Measurements from ENCODE around the gene ZNF394. TPM values are rescaled to one million over a fixed set of nuclear protein-coding genes. Genes with fewer than 3 reads are reported as not detected.
"Not testable (repeated sequence)": the region's sequence is repeated elsewhere in the genome, so short reads cannot be mapped to it uniquely, and the experiment has no call there.

ZNF394 gene
- total RNA-seq, 1 donor from 2014 or later: 40.7 TPM

GRCh38 chr7:99514050-99514449 lies 14.0 kb upstream of the ZNF394 start:
- intact Hi-C loops (cut with micrococcal nuclease): no loop called here

GRCh38 chr7:99505324-99505662 lies 5.2 kb upstream of the ZNF394 start:
- Mint-ChIP-seq H3K4me3 (ENCODE audit: low read depth) (peak overlapping the region; percentile 100), H3K9me3 (no peaks in the 10 kb centered on the region), H3K27me3 (ENCODE audit: low read depth) (no peaks in the 10 kb centered on the region), H3K27ac (peak overlapping the region; percentile 100), H3K36me3 (ENCODE audit: low read depth) (peaks cover 25% of the 10 kb centered on the region), H3K4me1 (ENCODE audit: low read depth) (peaks cover 24% of the 10 kb centered on the region)
- DNase-seq (ENCODE audit: low spot score): no peak
- intact Hi-C loops (cut with micrococcal nuclease): no loop called here

More at GRCh38 chr7:99514050-99514449, 14.0 kb upstream of the ZNF394 start:
- Mint-ChIP-seq H3K27ac (no peak overlapping the region), H3K9me3 (no peaks in the 10 kb centered on the region), H3K36me3 (ENCODE audit: low read depth) (peaks cover 51% of the 10 kb centered on the region), H3K4me1 (ENCODE audit: low read depth) (peaks cover 8% of the 10 kb centered on the region), H3K27me3 (ENCODE audit: low read depth) (no peaks in the 10 kb centered on the region), H3K4me3 (ENCODE audit: low read depth) (no peak overlapping the region)
- DNase-seq (ENCODE audit: low spot score): no peak

- Mint-ChIP-seq H3K27me3 (ENCODE audit: low read depth) (no peaks in the 10 kb centered on the region), H3K27ac (peak within 1 kb of the TSS; percentile 100), H3K4me1 (ENCODE audit: low read depth) (peaks cover 24% of the 10 kb centered on the region), H3K9me3 (no peaks in the 10 kb centered on the region), H3K36me3 (ENCODE audit: low read depth) (peaks cover 27% of the 10 kb centered on the region), H3K4me3 (ENCODE audit: low read depth) (peak within 1 kb of the TSS; percentile 100)
- DNase-seq (ENCODE audit: low spot score): peak; percentile 95
- intact Hi-C loops (cut with micrococcal nuclease): loop anchor here (1.0 kb wide), 1 partner anchor 32 kb away; the partner anchor contains the start of gene ZNF789
These were observed 4.7 kb upstream of the ZNF394 start, which contains the start of gene ZKSCAN5 for GRCh38 chr7:99504603-99505323. TSS of gene ZKSCAN5 (plus strand) at chr7:99504662. CDS start at chr7:99506045, 1,383 bp downstream.

- H3K36me3 Mint-ChIP-seq (ENCODE audit: low read depth): peaks cover 29% of the 10 kb centered on the region
- DNase-seq (ENCODE audit: low spot score): no peak
- peak overlapping the region; percentile 100 for H3K27ac Mint-ChIP-seq
- intact Hi-C loops (cut with micrococcal nuclease): loop anchor here (1.0 kb wide), 1 partner anchor 32 kb away; the partner anchor contains the start of gene ZNF789
- H3K9me3 Mint-ChIP-seq: no peaks in the 10 kb centered on the region
- H3K27me3 Mint-ChIP-seq (ENCODE audit: low read depth): no peaks in the 10 kb centered on the region
- peak overlapping the region; percentile 100 for H3K4me3 Mint-ChIP-seq (ENCODE audit: low read depth)
- H3K4me1 Mint-ChIP-seq (ENCODE audit: low read depth): peaks cover 24% of the 10 kb centered on the region
These were observed 4.2 kb upstream of the ZNF394 start for GRCh38 chr7:99504281-99504602.

GRCh38 chr7:99501236-99501635 lies 1.2 kb upstream of the ZNF394 start:
- H3K9me3 Mint-ChIP-seq; H3K27me3 Mint-ChIP-seq (ENCODE audit: low read depth); DNase-seq (ENCODE audit: low spot score); intact Hi-C loops (cut with micrococcal nuclease): not testable (repeated sequence)
- H3K4me3 Mint-ChIP-seq (ENCODE audit: low read depth): peak overlapping the region; percentile 94
- peak overlapping the region; percentile 58 for H3K27ac Mint-ChIP-seq
- H3K36me3 Mint-ChIP-seq (ENCODE audit: low read depth): peaks cover 48% of the 10 kb centered on the region
- peaks cover 29% of the 10 kb centered on the region for H3K4me1 Mint-ChIP-seq (ENCODE audit: low read depth)

- Mint-ChIP-seq H3K27me3 (ENCODE audit: low read depth) (no peaks in the 10 kb centered on the region), H3K27ac (peak overlapping the region; percentile 98), H3K9me3 (peaks cover 12% of the 10 kb centered on the region), H3K36me3 (ENCODE audit: low read depth) (peaks cover 50% of the 10 kb centered on the region), H3K4me3 (ENCODE audit: low read depth) (peak overlapping the region; percentile 94), H3K4me1 (ENCODE audit: low read depth) (peaks cover 23% of the 10 kb centered on the region)
- intact Hi-C loops (cut with micrococcal nuclease): loop anchor here (1.0 kb wide), 3 partner anchors 28 to 116 kb away; partner anchors contain the start of genes FAM200A, ZNF789 and ZSCAN25
- DNase-seq (ENCODE audit: low spot score): no peak
These were observed 542 bp upstream of the ZNF394 start for GRCh38 chr7:99500637-99501009.

GRCh38 chr7:99499371-99499720 lies 735 bp downstream of the ZNF394 start:
- Mint-ChIP-seq H3K36me3 (ENCODE audit: low read depth) (peaks cover 63% of the 10 kb centered on the region), H3K27ac (peak overlapping the region; percentile 98), H3K4me3 (ENCODE audit: low read depth) (peak overlapping the region; percentile 94), H3K4me1 (ENCODE audit: low read depth) (peaks cover 20% of the 10 kb centered on the region), H3K9me3 (peaks cover 14% of the 10 kb centered on the region), H3K27me3 (ENCODE audit: low read depth) (no peaks in the 10 kb centered on the region)
- intact Hi-C loops (cut with micrococcal nuclease): no loop called here
- no peak for DNase-seq (ENCODE audit: low spot score)

GRCh38 chr7:99498546-99498944 lies 1.5 kb downstream of the ZNF394 start:
- intact Hi-C loops (cut with micrococcal nuclease): no loop called here
- peak overlapping the region; percentile 94 for H3K4me3 Mint-ChIP-seq (ENCODE audit: low read depth)
- H3K36me3 Mint-ChIP-seq (ENCODE audit: low read depth): peaks cover 71% of the 10 kb centered on the region
- peaks cover 22% of the 10 kb centered on the region for H3K9me3 Mint-ChIP-seq
- H3K4me1 Mint-ChIP-seq (ENCODE audit: low read depth): peaks cover 20% of the 10 kb centered on the region
- peak overlapping the region; percentile 81 for H3K27ac Mint-ChIP-seq
- DNase-seq (ENCODE audit: low spot score): no peak
- H3K27me3 Mint-ChIP-seq (ENCODE audit: low read depth): no peaks in the 10 kb centered on the region

GRCh38 chr7:99497766-99498545 lies 2.1 kb downstream of the ZNF394 start:
- intact Hi-C loops (cut with micrococcal nuclease): no loop called here
- H3K4me1 Mint-ChIP-seq (ENCODE audit: low read depth): peaks cover 20% of the 10 kb centered on the region
- H3K27me3 Mint-ChIP-seq (ENCODE audit: low read depth): no peaks in the 10 kb centered on the region

GRCh38 chr7:99493823-99494222 lies 6.3 kb downstream of the ZNF394 start:
- H3K36me3 Mint-ChIP-seq (ENCODE audit: low read depth): peaks cover 87% of the 10 kb centered on the region
- no peak overlapping the region for H3K4me3 Mint-ChIP-seq (ENCODE audit: low read depth)
- no peak overlapping the region for H3K27ac Mint-ChIP-seq
- H3K4me1 Mint-ChIP-seq (ENCODE audit: low read depth): peaks cover 11% of the 10 kb centered on the region
- intact Hi-C loops (cut with micrococcal nuclease): no loop called here
- H3K9me3 Mint-ChIP-seq: peaks cover 48% of the 10 kb centered on the region
- DNase-seq (ENCODE audit: low spot score): no peak
- no peaks in the 10 kb centered on the region for H3K27me3 Mint-ChIP-seq (ENCODE audit: low read depth)

More at GRCh38 chr7:99497766-99498545, 2.1 kb downstream of the ZNF394 start:
- peaks cover 28% of the 10 kb centered on the region for H3K9me3 Mint-ChIP-seq
- H3K4me3 Mint-ChIP-seq (ENCODE audit: low read depth): peak overlapping the region; percentile 94
- no peak for DNase-seq (ENCODE audit: low spot score)
- peak overlapping the region; percentile 70 for H3K27ac Mint-ChIP-seq
- peaks cover 77% of the 10 kb centered on the region for H3K36me3 Mint-ChIP-seq (ENCODE audit: low read depth)

- Mint-ChIP-seq H3K36me3 (ENCODE audit: low read depth) (peaks cover 84% of the 10 kb centered on the region), H3K27me3 (ENCODE audit: low read depth) (no peaks in the 10 kb centered on the region), H3K4me3 (ENCODE audit: low read depth) (no peak overlapping the region), H3K27ac (no peak overlapping the region), H3K9me3 (peaks cover 51% of the 10 kb centered on the region), H3K4me1 (ENCODE audit: low read depth) (no peaks in the 10 kb centered on the region)
- no peak for DNase-seq (ENCODE audit: low spot score)
- intact Hi-C loops (cut with micrococcal nuclease): no loop called here
These were observed 9.2 kb downstream of the ZNF394 start for GRCh38 chr7:99490878-99491277.

- intact Hi-C loops (cut with micrococcal nuclease): no loop called here
- Mint-ChIP-seq H3K4me1 (ENCODE audit: low read depth) (peaks cover 2% of the 10 kb centered on the region), H3K27me3 (ENCODE audit: low read depth) (no peaks in the 10 kb centered on the region), H3K4me3 (ENCODE audit: low read depth) (no peak overlapping the region), H3K9me3 (peaks cover 48% of the 10 kb centered on the region), H3K27ac (no peak overlapping the region), H3K36me3 (ENCODE audit: low read depth) (peaks cover 83% of the 10 kb centered on the region)
- no peak for DNase-seq (ENCODE audit: low spot score)
These were observed 10.8 kb downstream of the ZNF394 start for GRCh38 chr7:99489235-99489634.

- Mint-ChIP-seq H3K4me1 (ENCODE audit: low read depth) (peaks cover 2% of the 10 kb centered on the region), H3K27ac (no peak overlapping the region), H3K36me3 (ENCODE audit: low read depth) (peaks cover 68% of the 10 kb centered on the region), H3K9me3 (peaks cover 21% of the 10 kb centered on the region), H3K4me3 (ENCODE audit: low read depth) (no peak overlapping the region), H3K27me3 (ENCODE audit: low read depth) (no peaks in the 10 kb centered on the region)
- no peak for DNase-seq (ENCODE audit: low spot score)
- intact Hi-C loops (cut with micrococcal nuclease): no loop called here
These were observed 15.0 kb downstream of the ZNF394 start for GRCh38 chr7:99485094-99485493.

Measured in activated T-helper 2 cell treated with anti-CD3 and anti-CD28 coated beads, Interferon-gamma antibody, Interleukin-2, Interleukin-4, amounts not matched to agents 10 μg/mL and 5 μg/mL and 100 μg/mL, durations not matched to agents 14 hours and 24 hours and 36 hours (primary cell).